Measurements from ENCODE around the gene PSEN2. TPM values are rescaled to one million over a fixed set of nuclear protein-coding genes. Genes with fewer than 3 reads are reported as not detected.

PSEN2 gene
- polyA plus RNA-seq, 1 donor, result 18.0 TPM

Other genes starting within 250 kb of the PSEN2 start
- gene ITPKB, start 131.3 kb upstream of the PSEN2 start, polyA plus RNA-seq (ENCODE audit: insufficient read length), result 21.1 TPM
- 28.9 TPM for gene COQ8A, start 69.7 kb downstream of the PSEN2 start, polyA plus RNA-seq (ENCODE audit: insufficient read length)

All from left kidney (tissue), 1 donor.